Liver (tissue), 9 donors: ENCODE results near the gene SLIT1. TPM values are rescaled to one million over a fixed set of nuclear protein-coding genes. Genes with fewer than 3 reads are reported as not detected.

Experiments used
- DNase-seq: peaks from one replicate; pipeline ENCODE4 v3.0.0-alpha.2; 2017; ENCODE audit warnings: low spot score
- H3K27ac ChIP-seq, 2 donors: one replicate each; pipeline ENCODE4 v1.7.0; 2013; ENCODE audit warnings: inconsistent platforms in 2 of 2, low read length in 2 of 2, control low read depth in 1 of 2, low read depth in 1 of 2, mild to moderate bottlenecking in 1 of 2
- H3K27me3 ChIP-seq, 4 donors: one replicate each; pipeline versions ENCODE4 v1.6.1 to v1.7.0; 2013; ENCODE audit warnings: low read length in 3 of 4, inconsistent platforms in 1 of 4, mild to moderate bottlenecking in 1 of 4, moderate library complexity in 1 of 4; ENCODE audit not compliant: control insufficient read depth in 4 of 4, insufficient read depth in 4 of 4
- H3K36me3 ChIP-seq, 4 donors: one replicate each; pipeline versions ENCODE4 v1.6.1 to v1.7.0; 2013; ENCODE audit warnings: low read length in 3 of 4, mild to moderate bottlenecking in 3 of 4, low read depth in 1 of 4, moderate library complexity in 1 of 4; ENCODE audit not compliant: control insufficient read depth in 4 of 4, insufficient read depth in 3 of 4
- H3K4me1 ChIP-seq, 4 donors: one replicate each; pipeline versions ENCODE4 v1.6.1 to v1.7.0; 2013; ENCODE audit warnings: low read length in 3 of 4, mild to moderate bottlenecking in 3 of 4, moderate library complexity in 1 of 4; ENCODE audit not compliant: control insufficient read depth in 4 of 4, insufficient read depth in 4 of 4
- H3K4me3 ChIP-seq, 3 donors: one replicate each; pipeline versions ENCODE4 v1.6.1 to v1.7.0; 2013; ENCODE audit warnings: low read length in 3 of 3, control low read depth in 1 of 3, low read depth in 1 of 3, mild to moderate bottlenecking in 1 of 3
- H3K9ac ChIP-seq, 2 donors: one replicate each; pipeline ENCODE4 v1.7.0; 2013; ENCODE audit warnings: low read length in 2 of 2, mild to moderate bottlenecking in 2 of 2, moderate library complexity in 2 of 2, control low read depth in 1 of 2, low read depth in 1 of 2
- H3K9me3 ChIP-seq, 4 donors: one replicate each; pipeline versions ENCODE4 v1.6.1 to v1.7.0; 2013; ENCODE audit warnings: low read length in 3 of 4; ENCODE audit not compliant: control insufficient read depth in 4 of 4
- EGR1 ChIP-seq, 2 donors: IDR thresholded peaks; 2 replicates each; pipeline ENCODE4 v1.6.1; 2016 to 2018; ENCODE audit warnings: antibody characterized with exemption in 2 of 2, low read depth in 2 of 2
- FOXA2 ChIP-seq: IDR thresholded peaks from 2 replicates; pipeline ENCODE4 v1.6.1; 2016; ENCODE audit warnings: antibody characterized with exemption
- GABPA ChIP-seq, 2 donors: IDR thresholded peaks in 1 of 2; conservative IDR thresholded peaks in 1 of 2; 2 replicates each; pipeline ENCODE4 v1.6.1; 2016; ENCODE audit warnings: antibody characterized with exemption in 2 of 2, mild to moderate bottlenecking in 1 of 2, moderate library complexity in 1 of 2
- HNF4A ChIP-seq, 2 donors: conservative IDR thresholded peaks; 2 replicates each; pipeline ENCODE4 v1.6.1; 2016; ENCODE audit warnings: antibody characterized with exemption in 2 of 2, mild to moderate bottlenecking in 2 of 2
- HNF4G ChIP-seq: IDR thresholded peaks from 2 replicates; pipeline ENCODE4 v1.6.1; 2016; ENCODE audit warnings: antibody characterized with exemption
- JUND ChIP-seq, 2 donors: IDR thresholded peaks; 2 replicates each; pipeline ENCODE4 v1.6.1; 2016; ENCODE audit warnings: antibody characterized with exemption in 2 of 2
- RAD21 ChIP-seq, 2 donors: IDR thresholded peaks; 2 replicates each; pipeline ENCODE4 v1.6.1; 2016; ENCODE audit warnings: antibody characterized with exemption in 2 of 2, mild to moderate bottlenecking in 2 of 2
- RXRA ChIP-seq, 2 donors: IDR thresholded peaks; 2 replicates each; pipeline ENCODE4 v1.6.1; 2017 to 2018; ENCODE audit warnings: antibody characterized with exemption in 2 of 2, mild to moderate bottlenecking in 1 of 2
- SP1 ChIP-seq: IDR thresholded peaks from 2 replicates; pipeline ENCODE4 v1.6.1; 2018; ENCODE audit warnings: antibody characterized with exemption, mild to moderate bottlenecking
- TAF1 ChIP-seq: conservative IDR thresholded peaks from 2 replicates; pipeline ENCODE4 v1.6.1; 2016; ENCODE audit warnings: antibody characterized with exemption, mild to moderate bottlenecking
- WGBS: extraction: QIAGEN DNeasy Blood & Tissue Kit; methylation state at CpG from one replicate; pipeline ENCODE4 v1.1.7; 2013; 5-methylcytosine and 5-hydroxymethylcytosine counted together
- polyA plus RNA-seq, 2 donors: library from polyadenylated mRNA; stranded (reverse) in 1 of 2; unstranded in 1 of 2; fragments of 200-250 nt in 1 of 2; fragments of >200 nt in 1 of 2; fragmentation: Nextera tagmentation in 1 of 2; extraction: Ambion mirVana in 1 of 2; gene quantifications; one replicate each; pipeline versions ENCODE4 v1.2.1 to v1.2.3, GENCODE V29; 2013 to 2015
- total RNA-seq, 2 donors: library from RNA; depleted of rRNA; stranded (reverse); fragments of >200 nt; gene quantifications; one replicate each; pipeline ENCODE4 v1.2.3, GENCODE V29; 2014
- TF ChIP-seq, protein P1 (sequence below): IDR thresholded peaks from 2 replicates; pipeline ENCODE4 v1.6.1; 2016; ENCODE audit warnings: antibody characterized with exemption, mild to moderate bottlenecking
- TF ChIP-seq, protein P2 (sequence below): IDR thresholded peaks from 2 replicates; pipeline ENCODE4 v1.6.1; 2016; ENCODE audit warnings: antibody characterized with exemption
- TF ChIP-seq, protein P3 (sequence below): IDR thresholded peaks from 2 replicates; pipeline ENCODE4 v1.6.1; 2016; ENCODE audit warnings: antibody characterized with exemption
- TF ChIP-seq, protein P4 (sequence below): fragments of 150-350 bp; IDR thresholded peaks from 2 replicates; pipeline ENCODE4 v1.5.1; 2017; ENCODE audit warnings: improper control_type of control experiment, low read depth, low read length; ENCODE audit not compliant: missing input control
- donor health status: healthy.
- donor health status: healthy.
- donor health status: healthy.
- donor health status: healthy.
- donor health status: healthy.

The SLIT1 gene
- total and polyA plus RNA-seq, 4 donors, result under 0.01 to 0.14 (median 0.06) TPM

DNA sequence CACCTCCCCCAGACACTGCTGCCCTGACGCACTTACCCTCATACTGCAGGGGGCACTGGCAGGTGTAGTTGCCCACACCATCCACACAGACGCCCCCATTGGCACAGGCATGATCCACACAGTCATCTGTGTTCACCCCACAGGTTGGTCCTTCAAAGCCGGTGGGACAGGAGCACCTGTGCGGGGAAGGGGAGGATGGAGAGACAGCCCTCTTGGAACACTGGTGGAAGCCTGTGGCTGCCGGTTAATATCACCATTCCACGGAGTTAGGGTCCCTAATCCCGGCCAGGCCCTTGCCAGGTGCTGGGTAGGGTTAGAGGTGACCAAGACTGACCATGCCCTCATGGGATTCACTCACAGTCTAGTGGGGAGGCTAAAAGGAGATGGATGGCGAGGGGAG lies 171.8 kb downstream of the SLIT1 start (continued):
- TF ChIP-seq, protein P1, sequence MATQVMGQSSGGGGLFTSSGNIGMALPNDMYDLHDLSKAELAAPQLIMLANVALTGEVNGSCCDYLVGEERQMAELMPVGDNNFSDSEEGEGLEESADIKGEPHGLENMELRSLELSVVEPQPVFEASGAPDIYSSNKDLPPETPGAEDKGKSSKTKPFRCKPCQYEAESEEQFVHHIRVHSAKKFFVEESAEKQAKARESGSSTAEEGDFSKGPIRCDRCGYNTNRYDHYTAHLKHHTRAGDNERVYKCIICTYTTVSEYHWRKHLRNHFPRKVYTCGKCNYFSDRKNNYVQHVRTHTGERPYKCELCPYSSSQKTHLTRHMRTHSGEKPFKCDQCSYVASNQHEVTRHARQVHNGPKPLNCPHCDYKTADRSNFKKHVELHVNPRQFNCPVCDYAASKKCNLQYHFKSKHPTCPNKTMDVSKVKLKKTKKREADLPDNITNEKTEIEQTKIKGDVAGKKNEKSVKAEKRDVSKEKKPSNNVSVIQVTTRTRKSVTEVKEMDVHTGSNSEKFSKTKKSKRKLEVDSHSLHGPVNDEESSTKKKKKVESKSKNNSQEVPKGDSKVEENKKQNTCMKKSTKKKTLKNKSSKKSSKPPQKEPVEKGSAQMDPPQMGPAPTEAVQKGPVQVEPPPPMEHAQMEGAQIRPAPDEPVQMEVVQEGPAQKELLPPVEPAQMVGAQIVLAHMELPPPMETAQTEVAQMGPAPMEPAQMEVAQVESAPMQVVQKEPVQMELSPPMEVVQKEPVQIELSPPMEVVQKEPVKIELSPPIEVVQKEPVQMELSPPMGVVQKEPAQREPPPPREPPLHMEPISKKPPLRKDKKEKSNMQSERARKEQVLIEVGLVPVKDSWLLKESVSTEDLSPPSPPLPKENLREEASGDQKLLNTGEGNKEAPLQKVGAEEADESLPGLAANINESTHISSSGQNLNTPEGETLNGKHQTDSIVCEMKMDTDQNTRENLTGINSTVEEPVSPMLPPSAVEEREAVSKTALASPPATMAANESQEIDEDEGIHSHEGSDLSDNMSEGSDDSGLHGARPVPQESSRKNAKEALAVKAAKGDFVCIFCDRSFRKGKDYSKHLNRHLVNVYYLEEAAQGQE, result no peak
- TF ChIP-seq JUND (IDR thresholded peaks at IDR 0.05), result no peak

DNA sequence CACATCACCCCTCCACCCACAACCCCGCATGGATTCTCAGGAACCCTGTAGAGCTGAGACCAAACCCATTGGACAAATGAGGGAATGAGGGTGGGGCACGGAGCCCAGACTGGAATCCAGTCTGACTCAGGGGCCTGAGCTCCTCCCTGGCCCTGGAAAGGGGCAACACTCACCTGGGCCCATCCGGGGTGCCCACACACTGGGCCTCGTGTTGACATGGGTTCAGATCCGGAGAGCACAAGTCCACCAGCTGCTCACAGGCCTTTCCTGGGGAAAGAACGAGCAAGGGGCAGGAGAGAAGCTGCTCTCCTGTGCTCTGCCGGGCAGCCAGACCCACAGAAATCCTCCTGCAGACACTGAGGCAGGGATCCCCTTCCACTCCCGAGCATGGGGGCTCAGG lies 172.2 kb downstream of the SLIT1 start:
- TF ChIP-seq, protein P1, result no peak
- no peak for TF ChIP-seq EGR1 (IDR thresholded peaks at IDR 0.05; ENCODE audit: low read depth in 2 of 2)
- no peak for TF ChIP-seq HNF4A (conservative IDR thresholded peaks at IDR 0.05)
- TF ChIP-seq RAD21 (IDR thresholded peaks at IDR 0.05), result no peak
- no peak for TF ChIP-seq SP1
- TF ChIP-seq, protein P2, sequence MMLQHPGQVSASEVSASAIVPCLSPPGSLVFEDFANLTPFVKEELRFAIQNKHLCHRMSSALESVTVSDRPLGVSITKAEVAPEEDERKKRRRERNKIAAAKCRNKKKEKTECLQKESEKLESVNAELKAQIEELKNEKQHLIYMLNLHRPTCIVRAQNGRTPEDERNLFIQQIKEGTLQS, result no peak
- TF ChIP-seq FOXA2, result no peak
- no peak for TF ChIP-seq RXRA (IDR thresholded peaks at IDR 0.05)
- TF ChIP-seq, protein P3, sequence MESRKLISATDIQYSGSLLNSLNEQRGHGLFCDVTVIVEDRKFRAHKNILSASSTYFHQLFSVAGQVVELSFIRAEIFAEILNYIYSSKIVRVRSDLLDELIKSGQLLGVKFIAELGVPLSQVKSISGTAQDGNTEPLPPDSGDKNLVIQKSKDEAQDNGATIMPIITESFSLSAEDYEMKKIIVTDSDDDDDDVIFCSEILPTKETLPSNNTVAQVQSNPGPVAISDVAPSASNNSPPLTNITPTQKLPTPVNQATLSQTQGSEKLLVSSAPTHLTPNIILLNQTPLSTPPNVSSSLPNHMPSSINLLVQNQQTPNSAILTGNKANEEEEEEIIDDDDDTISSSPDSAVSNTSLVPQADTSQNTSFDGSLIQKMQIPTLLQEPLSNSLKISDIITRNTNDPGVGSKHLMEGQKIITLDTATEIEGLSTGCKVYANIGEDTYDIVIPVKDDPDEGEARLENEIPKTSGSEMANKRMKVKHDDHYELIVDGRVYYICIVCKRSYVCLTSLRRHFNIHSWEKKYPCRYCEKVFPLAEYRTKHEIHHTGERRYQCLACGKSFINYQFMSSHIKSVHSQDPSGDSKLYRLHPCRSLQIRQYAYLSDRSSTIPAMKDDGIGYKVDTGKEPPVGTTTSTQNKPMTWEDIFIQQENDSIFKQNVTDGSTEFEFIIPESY, result no peak
- TF ChIP-seq, protein P4, sequence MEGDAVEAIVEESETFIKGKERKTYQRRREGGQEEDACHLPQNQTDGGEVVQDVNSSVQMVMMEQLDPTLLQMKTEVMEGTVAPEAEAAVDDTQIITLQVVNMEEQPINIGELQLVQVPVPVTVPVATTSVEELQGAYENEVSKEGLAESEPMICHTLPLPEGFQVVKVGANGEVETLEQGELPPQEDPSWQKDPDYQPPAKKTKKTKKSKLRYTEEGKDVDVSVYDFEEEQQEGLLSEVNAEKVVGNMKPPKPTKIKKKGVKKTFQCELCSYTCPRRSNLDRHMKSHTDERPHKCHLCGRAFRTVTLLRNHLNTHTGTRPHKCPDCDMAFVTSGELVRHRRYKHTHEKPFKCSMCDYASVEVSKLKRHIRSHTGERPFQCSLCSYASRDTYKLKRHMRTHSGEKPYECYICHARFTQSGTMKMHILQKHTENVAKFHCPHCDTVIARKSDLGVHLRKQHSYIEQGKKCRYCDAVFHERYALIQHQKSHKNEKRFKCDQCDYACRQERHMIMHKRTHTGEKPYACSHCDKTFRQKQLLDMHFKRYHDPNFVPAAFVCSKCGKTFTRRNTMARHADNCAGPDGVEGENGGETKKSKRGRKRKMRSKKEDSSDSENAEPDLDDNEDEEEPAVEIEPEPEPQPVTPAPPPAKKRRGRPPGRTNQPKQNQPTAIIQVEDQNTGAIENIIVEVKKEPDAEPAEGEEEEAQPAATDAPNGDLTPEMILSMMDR, result no peak
- TF ChIP-seq TAF1, result no peak
- TF ChIP-seq JUND (IDR thresholded peaks at IDR 0.05), result no peak
- no peak for TF ChIP-seq GABPA (IDR thresholded peaks at IDR 0.05 in 1 of 2, conservative IDR thresholded peaks at IDR 0.05 in 1 of 2)
- TF ChIP-seq HNF4G, result no peak
- no peak for DNase-seq
- WGBS, result 91% methylated on average over 8 of the region's 8 CpGs

More for the DNA sequence above, 172.2 kb downstream of the SLIT1 start:
- no peak overlapping the region for H3K9ac ChIP-seq
- no peaks in the 10 kb centered on the region for H3K9me3 ChIP-seq
- no peaks in the 10 kb centered on the region for H3K4me1 ChIP-seq
- H3K4me3 ChIP-seq, result no peak overlapping the region
- no peaks in the 10 kb centered on the region for H3K27me3 ChIP-seq
- no peaks in the 10 kb centered on the region for H3K36me3 ChIP-seq
- H3K27ac ChIP-seq, result no peak overlapping the region
